Fibroblast of gingiva (primary cell): Measurements from ENCODE around the gene FSTL3.

Experiments
- DNase-seq: peaks from one replicate; pipeline ENCODE4 v3.0.0-alpha.2; 2011; ENCODE audit warnings: low read depth

Gene FSTL3

DNA sequence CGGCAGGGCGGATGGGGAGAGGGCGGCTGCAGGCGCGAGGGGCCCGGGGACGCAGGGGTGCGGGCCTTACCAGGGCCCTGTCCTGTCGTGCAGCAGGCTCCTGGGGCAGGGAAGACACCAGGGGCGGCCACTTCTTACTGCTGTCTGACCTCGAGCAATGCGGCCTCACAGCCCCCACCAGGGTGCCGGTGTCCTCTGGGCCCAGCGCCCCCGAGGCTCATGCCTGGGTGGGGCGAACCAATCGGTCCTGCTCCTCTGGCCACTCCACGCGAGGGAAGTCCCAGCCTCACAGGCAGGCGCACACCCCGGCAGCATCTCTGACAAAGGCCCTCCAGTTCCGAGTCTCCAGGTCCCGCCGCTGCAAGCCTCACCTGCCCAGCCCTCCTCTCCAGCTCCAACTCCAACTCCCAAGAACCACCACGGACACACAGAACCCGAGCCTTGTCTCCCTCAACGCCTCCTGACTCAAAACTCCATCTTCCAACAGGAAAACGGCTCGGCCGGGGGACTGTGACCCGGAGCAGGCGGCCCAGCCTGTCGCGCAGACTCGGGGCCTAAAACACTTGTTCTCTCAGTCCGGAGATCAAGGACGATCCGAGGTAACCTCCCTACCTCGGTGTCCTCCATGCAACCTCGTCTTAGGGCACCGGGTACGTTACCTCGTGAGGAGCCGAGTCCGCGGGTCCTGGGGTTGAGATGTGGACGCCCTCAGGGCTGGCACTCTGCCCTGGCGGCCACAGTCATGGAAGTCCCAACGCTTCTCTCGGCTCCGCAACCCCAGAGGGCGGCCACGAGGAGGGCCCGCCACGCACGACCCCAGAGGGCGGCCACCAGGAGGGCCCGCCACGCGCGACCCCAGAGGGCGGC, 30.0 kb upstream of the FSTL3 start:
- no peak for DNase-seq

DNA sequence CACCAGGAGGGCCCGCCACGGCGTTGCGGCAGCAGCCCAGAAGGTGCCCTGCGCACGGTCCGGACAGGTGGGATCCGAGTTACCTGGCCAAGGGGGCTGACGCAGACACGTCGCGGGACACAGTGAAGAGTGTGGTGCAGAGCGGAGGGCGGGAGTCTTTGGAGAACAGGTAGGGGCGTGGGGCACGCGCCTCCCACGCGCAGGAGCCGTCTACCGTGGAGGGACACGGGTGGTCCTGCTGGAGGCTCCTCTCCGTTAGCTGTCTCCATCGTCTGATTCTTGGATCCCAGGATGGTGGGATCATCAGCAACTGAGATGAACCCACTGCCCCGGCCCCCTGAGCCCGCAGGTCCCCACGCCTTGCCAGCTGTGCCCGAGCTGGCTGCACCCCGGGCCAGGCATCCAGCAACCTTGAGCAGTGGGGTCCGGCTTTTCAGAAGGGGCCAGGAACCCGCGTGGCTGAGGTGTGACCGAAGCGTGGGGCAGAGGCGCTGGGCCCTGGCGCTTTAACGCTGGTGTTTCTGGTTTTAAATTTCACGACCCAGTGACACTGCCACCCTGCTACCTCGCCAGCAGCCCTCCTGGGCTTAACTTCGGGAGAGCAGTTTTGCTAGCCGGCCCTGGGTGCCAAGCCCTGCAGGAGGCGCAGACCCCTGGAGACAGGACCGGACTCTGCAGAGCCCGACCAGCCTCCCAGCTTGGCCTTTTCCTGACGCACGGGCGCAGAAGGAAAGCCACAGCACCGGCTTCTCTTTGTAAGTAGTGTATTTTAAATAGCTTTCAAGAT, 29.2 kb upstream of the FSTL3 start:
- no peak for DNase-seq

- no peak for DNase-seq
Measured at GRCh38 chr19:647566-648284, 28.5 kb upstream of the FSTL3 start.

DNA sequence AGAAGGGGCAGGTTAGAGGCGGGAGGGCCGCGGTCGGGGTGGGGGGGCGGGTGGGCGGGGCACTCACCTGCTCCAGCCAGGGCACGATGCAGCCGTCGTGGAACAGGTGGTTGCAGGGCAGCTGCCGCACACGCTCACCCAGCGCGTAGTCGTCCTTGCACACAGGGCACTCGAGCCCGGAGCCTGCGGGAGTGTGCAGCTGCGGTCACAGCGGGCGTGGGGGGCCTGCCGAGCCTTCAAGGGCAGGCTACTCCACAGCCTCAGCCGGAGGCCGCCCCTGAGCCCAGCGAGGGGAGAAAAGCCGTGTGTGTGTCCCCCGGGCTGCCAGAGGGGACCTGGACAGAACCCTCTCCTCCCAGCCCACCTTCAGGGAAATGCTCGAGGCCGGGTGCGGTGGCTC, 27.9 kb upstream of the FSTL3 start:
- no peak for DNase-seq

DNA sequence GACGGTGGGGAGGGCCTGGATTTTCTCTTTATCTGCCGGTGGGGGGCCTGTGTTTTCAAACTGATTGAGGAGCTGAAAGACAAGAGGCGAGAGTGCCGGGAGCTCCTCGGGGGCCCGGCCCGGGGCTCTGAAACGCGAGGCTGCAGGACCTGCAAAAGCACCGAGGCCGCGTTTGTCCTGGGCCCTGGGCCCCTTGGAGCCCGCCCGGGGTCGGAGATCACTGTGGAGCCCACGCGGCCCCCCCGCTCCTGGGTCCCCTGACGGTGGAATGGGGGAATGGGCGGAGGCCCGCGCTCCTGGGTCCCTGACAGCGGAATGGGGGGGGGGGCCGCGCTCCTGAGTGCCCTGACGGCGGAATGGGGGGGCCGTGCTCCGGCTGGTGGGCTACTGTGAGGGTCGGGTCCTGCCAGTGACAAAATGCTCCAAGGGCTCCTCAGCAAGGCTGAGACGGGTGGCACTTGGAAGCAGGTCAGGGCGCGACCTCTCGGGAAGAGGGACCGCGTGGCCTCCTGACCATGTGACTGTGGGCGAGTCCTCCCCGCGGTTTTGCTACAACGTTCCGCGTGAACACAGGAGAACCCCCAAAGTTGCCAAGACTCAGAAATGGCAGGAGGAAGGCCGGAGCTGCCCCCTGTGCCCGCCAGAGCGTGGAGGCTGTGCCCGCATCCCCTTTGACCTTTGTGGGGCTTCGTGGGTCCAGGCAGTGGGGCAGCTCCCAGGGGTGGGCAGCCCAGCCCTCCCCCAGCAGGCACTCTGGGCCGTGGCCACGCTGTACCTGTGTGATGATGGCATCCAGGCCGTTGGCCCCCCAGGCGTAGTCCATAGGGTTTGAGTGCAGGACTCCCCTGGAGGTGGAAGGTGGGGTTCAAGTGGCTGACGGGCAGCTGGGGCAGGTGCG, 27.0 kb upstream of the FSTL3 start:
- DNase-seq: no peak

DNA sequence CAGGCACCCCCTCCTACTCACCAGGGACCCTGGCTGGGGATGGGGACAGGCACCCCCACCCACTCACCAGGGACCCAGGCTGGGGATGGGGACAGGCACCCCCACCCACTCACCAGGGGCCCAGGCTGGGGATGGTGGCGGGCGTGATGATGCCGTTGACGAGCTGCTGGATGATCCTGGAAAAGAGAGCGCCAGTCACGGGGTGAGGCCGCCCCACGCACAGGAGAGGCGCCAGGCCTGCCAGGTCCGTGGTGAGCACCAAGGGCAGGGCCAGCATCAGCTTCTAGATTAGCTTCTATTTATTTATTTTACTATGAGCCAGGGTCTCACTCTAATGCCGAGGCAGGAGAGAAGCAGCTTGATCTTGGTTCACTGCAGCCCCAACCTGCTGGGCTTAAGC, 26.1 kb upstream of the FSTL3 start:
- DNase-seq: no peak

DNA sequence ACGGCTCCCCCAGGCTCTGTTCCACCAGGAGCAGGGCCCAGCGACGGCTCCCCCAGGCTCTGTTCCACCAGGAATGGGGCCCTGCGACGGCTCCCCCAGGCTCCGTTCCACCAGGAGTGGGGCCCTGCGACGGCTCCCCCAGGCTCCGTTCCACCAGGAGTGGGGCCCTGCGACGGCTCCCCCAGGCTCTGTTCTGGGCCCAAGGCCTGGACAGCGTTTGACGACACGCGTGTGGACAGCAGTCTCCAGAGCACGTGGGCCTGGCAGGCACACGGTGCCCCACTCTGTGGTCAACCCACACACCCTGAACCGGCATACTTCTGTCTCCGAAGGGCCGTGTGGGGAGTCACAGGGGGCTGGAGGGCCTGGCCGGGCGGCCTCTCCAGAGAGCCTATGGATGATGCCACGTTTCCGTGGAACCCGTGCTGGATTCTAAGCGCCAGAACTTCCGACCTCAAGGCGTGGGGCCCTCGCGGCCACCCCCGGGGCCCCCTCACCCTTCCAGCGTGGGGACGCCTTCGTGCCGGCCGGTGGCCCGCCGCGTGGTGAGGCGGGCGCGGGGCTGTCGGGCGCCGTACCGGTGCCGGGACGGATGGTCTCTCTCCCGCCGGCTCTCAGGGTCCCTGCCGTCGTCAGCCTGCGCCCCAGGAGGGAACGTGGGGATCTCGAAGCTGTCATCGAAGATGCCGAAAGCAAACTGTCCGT, 24.9 kb upstream of the FSTL3 start:
- no peak for DNase-seq

DNA sequence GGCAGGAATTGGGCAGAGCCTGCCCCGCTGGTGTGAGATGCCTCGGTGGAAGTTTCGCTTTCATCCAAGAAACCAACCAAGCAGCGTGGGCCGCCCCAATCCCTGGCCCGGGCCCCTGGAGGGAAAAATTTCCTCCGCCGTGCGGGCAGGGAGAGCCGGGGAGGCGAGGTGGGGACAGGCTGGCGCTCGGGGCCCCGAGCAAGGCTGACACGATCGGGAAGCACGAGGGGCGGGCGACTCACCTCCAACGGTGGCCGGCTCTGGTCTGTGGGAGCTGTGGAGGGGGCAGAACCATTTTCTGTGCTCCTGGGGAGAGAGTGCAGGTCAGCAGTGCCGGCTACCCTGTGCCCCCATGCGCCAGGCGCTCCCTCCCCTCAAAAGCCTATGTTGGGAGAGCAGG, 24.2 kb upstream of the FSTL3 start:
- DNase-seq: no peak

DNA sequence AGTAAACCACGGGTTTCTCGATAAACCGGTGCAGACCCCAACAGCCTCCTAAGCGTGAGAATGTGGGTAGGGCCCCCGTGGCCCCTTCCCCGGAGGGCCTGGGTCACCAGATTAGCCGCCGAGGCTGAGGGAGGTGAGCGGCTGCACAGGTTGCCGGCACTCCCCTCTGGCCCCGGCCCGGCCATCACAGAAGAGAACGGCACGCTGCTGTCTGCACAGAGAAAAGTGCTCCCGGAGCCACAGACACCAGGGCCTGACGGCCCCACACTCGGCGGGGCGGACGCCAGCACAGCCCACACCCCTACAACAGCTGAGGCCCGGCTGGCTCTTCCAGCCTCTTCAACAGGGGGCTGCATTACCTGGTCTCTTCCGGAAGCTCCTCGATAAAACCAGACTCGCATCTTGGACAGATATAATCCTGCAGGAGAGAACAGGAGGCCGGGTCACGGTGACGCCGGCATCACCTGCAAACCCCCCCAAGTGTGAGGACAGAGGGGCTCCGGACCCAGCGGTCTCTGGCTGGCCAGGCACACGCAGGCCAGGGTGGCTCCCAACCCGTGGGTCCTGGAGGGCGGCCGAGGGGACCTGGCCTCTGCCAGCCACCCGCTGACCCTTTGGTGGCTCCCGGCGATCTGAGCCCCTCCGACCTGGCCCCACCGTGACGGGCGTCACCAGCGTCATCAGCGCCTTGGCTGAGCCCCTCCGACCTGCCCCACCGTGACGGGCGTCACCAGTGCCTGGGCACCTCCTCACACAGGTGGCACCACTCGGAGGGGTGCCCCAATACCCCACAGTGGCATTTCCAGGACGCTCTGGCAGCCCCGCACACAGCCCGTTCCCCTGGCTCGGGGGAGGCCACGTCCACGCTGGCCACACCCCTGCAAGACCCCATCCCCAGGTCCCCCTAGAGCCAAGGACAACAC, 23.5 kb upstream of the FSTL3 start:
- no peak for DNase-seq

DNA sequence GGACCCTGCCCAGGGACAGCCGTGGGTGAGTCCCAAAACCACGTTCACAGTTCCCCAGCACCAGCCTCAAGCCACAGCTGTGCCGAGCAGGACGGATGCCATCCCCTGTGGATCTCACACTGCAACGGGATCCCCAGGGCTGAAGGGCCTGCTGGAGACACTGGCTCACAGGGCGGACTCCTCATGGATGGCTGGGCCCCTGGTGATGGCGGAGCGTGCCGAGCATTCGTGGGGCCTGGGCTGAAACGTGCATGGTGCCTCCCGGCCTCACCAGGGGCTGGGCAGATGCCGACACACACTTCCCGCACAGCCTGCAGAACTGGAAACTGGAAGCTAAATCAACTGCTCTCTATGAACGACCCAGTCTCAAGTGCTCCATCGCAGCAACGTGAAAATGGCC, 22.8 kb upstream of the FSTL3 start:
- no peak for DNase-seq

GRCh38 chr19:655691-656090, 20.5 kb upstream of the FSTL3 start:
- no peak for DNase-seq

- no peak for DNase-seq
Measured at GRCh38 chr19:656751-657559, 19.2 kb upstream of the FSTL3 start.

DNA sequence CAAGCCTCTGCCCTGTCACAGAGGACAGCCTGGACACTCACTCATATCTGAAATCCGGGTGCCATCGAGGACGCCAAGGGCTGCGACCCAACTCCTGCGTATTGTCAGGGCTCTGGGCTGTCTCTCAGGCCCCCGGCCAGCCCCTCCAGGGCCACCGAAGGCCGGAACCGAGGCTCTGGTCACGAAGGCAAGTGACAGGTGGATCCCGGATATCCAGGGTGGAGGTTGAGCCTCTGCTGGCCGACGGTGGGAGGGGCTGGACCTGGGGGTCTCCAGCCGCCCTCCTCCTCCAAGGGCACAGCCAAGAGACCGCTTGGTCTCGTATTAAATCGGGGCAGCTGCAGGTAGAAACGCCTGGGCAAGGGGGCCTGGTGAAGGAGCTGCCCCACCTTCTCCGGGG, 18.6 kb upstream of the FSTL3 start:
- no peak for DNase-seq

DNA sequence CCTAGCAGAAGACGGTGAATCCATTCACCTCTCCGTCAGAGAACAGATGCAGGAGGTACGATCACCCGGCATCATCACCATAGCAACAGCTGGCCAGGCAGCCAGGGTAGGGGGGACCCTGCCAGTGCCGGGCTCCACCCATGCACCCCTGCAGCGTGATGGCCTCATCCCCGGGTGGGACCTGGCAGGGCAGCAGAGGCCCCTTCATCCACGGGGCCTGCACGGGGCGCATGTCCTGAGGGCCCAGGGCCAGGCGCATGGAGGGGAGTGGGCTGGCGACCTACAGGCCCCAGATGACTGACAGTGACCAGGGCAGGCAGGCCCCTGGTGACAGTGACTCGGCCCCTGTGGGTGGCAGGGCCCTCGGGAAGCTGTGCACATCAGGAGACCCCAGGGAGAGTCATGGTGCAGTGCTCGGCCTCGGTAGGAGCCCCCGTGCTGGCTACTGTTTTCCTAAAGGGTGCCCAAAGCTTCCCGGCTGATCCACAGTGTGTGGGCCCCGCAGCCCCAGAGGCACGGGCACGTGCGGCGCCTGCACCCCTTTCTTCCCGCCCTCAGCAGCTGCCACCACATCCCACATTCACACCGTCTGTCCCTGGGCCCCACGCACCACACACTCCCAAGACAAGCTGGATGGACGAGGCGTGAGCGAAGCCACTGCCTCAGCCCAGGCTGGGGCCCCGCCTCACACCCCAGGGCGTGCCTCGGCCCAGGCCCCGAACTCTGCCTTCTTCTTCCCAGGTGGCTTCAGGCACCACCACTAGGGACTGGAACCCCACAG, 17.9 kb upstream of the FSTL3 start:
- DNase-seq: no peak

- no peak for DNase-seq
Measured at GRCh38 chr19:658916-659839, 17.0 kb upstream of the FSTL3 start.

DNA sequence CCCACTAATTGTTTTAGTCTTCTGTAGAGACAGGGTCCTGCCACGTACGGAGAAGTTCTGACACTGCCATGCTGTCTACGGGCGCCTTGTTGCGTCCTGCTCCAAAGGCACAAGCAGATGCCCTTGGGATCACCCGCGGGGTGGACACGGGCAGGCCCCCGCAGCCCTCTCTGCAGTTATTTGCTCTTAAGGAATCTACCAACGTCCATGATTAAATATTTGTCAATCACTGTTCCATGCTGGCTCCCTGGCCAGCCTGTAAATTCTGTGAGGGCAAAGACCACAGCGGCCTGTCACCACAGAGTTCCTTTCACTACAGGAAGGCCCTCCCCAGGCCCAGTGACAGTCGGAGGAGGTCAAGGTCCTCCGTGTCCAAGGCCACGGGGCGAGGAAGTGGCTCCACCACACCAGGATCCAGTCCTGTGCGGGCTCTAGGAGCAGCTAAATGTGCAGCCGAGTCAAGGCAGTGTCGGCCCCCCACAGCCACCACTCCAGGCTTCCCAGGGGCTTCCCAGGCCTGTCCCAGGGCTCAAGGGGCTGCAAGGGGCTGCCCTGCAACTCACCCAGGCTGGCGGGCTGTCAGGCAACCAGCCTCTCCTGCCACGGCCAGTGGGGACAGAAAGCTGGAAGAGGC, 15.3 kb upstream of the FSTL3 start:
- DNase-seq: no peak
